ENCODE results near the gene SORCS2. TPM values are rescaled to one million over a fixed set of nuclear protein-coding genes. Genes with fewer than 3 reads are reported as not detected.

SORCS2 gene
- total RNA-seq, 1 experiment from 2014 or later = not detected

GRCh38 chr4:7403001-7403400, 210.7 kb downstream of the SORCS2 start:
- BruUV-seq (replicated peaks) = no TSS peak
- ChIA-PET POLR2A (interaction anchor here (0.7 to 1.5 kb wide), 2 partner anchors 29 to 313 kb away, joined by 3 to 5 read pairs; no protein-coding TSS in a partner anchor), CTCF (interaction anchor here (0.6 to 1.5 kb wide), 3 partner anchors 10 to 400 kb away, joined by 3 to 4 read pairs (median 3); no protein-coding TSS in a partner anchor)
- Mint-ChIP-seq H3K4me1 (ENCODE audit: insufficient read depth, unreplicated experiment) (peaks cover 12% of the 10 kb centered on the region), H3K36me3 (ENCODE audit: insufficient read depth, unreplicated experiment) (no peaks in the 10 kb centered on the region), H3K27me3 (ENCODE audit: insufficient read depth, unreplicated experiment) (peaks cover 17% of the 10 kb centered on the region), H3K9me3 (ENCODE audit: unreplicated experiment) (peaks cover 21% of the 10 kb centered on the region), H3K27ac (ENCODE audit: low read depth, unreplicated experiment) (peak overlapping the region; percentile 6), H3K4me3 (ENCODE audit: unreplicated experiment) (no peak overlapping the region)
- peak; percentile 26 for DNase-seq (ENCODE audit: unreplicated experiment)
- TF ChIP-seq CTCF (IDR thresholded peaks at IDR 0.05; ENCODE audit: unreplicated experiment) = no peak
- intact Hi-C loops (cut with micrococcal nuclease) = no loop called here

- H3K4me1 Mint-ChIP-seq (ENCODE audit: insufficient read depth, unreplicated experiment) = no peaks in the 10 kb centered on the region
- H3K36me3 Mint-ChIP-seq (ENCODE audit: insufficient read depth, unreplicated experiment) = no peaks in the 10 kb centered on the region
- peaks cover 24% of the 10 kb centered on the region for H3K27me3 Mint-ChIP-seq (ENCODE audit: insufficient read depth, unreplicated experiment)
- peaks cover 9% of the 10 kb centered on the region for H3K9me3 Mint-ChIP-seq (ENCODE audit: unreplicated experiment)
- CTCF ChIA-PET = no interaction called here
- H3K4me3 Mint-ChIP-seq (ENCODE audit: unreplicated experiment) = no peak overlapping the region
- DNase-seq (ENCODE audit: unreplicated experiment) = no peak
- no peak overlapping the region for H3K27ac Mint-ChIP-seq (ENCODE audit: low read depth, unreplicated experiment)
- no peak for TF ChIP-seq CTCF (IDR thresholded peaks at IDR 0.05; ENCODE audit: unreplicated experiment)
- no TSS peak for BruUV-seq (replicated peaks)
- POLR2A ChIA-PET = no interaction called here
- intact Hi-C loops (cut with micrococcal nuclease) = no loop called here
Observed at GRCh38 chr4:7408166-7408565, 215.8 kb downstream of the SORCS2 start.

- H3K36me3 Mint-ChIP-seq (ENCODE audit: insufficient read depth, unreplicated experiment) = no peaks in the 10 kb centered on the region
- H3K4me3 Mint-ChIP-seq (ENCODE audit: unreplicated experiment) = no peak overlapping the region
- no TSS peak for BruUV-seq (replicated peaks)
- ChIA-PET POLR2A (no interaction called here), CTCF (no interaction called here)
- TF ChIP-seq CTCF (IDR thresholded peaks at IDR 0.05; ENCODE audit: unreplicated experiment) = no peak
- H3K27ac Mint-ChIP-seq (ENCODE audit: low read depth, unreplicated experiment) = no peak overlapping the region
- peaks cover 37% of the 10 kb centered on the region for H3K27me3 Mint-ChIP-seq (ENCODE audit: insufficient read depth, unreplicated experiment)
- H3K4me1 Mint-ChIP-seq (ENCODE audit: insufficient read depth, unreplicated experiment) = no peaks in the 10 kb centered on the region
- H3K9me3 Mint-ChIP-seq (ENCODE audit: unreplicated experiment) = peaks cover 9% of the 10 kb centered on the region
- intact Hi-C loops (cut with micrococcal nuclease) = no loop called here
- DNase-seq (ENCODE audit: unreplicated experiment) = no peak
Observed at GRCh38 chr4:7410446-7410845, 218.1 kb downstream of the SORCS2 start.

- no peaks in the 10 kb centered on the region for H3K4me1 Mint-ChIP-seq (ENCODE audit: insufficient read depth, unreplicated experiment)
- H3K9me3 Mint-ChIP-seq (ENCODE audit: unreplicated experiment) = peaks cover 8% of the 10 kb centered on the region
- DNase-seq (ENCODE audit: unreplicated experiment) = no peak
- no peak for TF ChIP-seq CTCF (IDR thresholded peaks at IDR 0.05; ENCODE audit: unreplicated experiment)
- H3K27ac Mint-ChIP-seq (ENCODE audit: low read depth, unreplicated experiment) = no peak overlapping the region
- intact Hi-C loops (cut with micrococcal nuclease) = no loop called here
- no TSS peak for BruUV-seq (replicated peaks)
- no peak overlapping the region for H3K4me3 Mint-ChIP-seq (ENCODE audit: unreplicated experiment)
- ChIA-PET CTCF (interaction anchor here (1.1 kb wide), 1 partner anchor 14 kb away, joined by 3 read pairs; no protein-coding TSS in a partner anchor), POLR2A (interaction anchor here (0.7 kb wide), 1 partner anchor 8 kb away, joined by 3 read pairs; no protein-coding TSS in a partner anchor)
- H3K27me3 Mint-ChIP-seq (ENCODE audit: insufficient read depth, unreplicated experiment) = peaks cover 37% of the 10 kb centered on the region
- H3K36me3 Mint-ChIP-seq (ENCODE audit: insufficient read depth, unreplicated experiment) = no peaks in the 10 kb centered on the region
Observed at GRCh38 chr4:7411491-7411890, 219.2 kb downstream of the SORCS2 start.

All from MCF 10A (cell line).